ENCODE measurements around the gene CISD3.
"Not testable (repeated sequence)": the region's sequence is repeated elsewhere in the genome, so short reads cannot be mapped to it uniquely, and the experiment has no call there.

Gene CISD3

DNA sequence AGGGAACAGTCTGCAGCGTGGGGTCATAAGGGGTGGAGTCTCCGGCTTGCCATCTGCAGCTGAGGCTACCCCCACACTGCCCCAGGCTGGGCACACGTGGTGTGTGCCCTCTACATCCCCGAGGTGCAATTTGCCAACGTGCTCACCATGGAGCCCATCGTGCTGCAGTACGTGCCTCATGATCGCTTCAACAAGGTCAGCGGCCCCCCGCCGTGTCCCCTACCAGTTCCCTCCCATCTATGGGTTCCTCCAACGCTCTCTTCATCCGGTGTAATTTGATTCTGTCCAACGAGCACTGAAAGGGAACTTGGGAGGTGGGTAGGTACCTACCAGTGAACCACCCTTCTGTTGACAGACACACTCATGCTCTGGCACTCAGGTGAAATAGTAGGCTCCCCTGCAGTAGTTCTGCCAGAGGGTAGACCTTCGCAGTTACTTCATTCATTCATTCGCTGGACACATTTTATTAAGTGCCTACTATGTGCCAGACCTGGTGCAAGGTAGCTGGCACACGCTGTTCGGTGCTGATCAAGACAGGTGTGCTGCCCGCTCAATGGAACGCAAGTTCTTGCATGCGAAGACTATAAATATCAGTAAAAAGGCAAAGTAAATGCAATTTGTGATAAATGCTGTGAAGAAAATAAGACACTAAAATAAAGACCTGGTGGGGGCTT is 22.3 kb upstream of the CISD3 start:
- no peak for DNase-seq
- ATAC-seq: no peak

- ATAC-seq (no peak), DNase-seq (no peak)
Observed at GRCh38 chr17:38709104-38709820, 20.9 kb upstream of the CISD3 start.

GRCh38 chr17:38709864-38710603 is 20.1 kb upstream of the CISD3 start:
- DNase-seq (no peak), ATAC-seq (no peak)

- ATAC-seq: no peak
- DNase-seq: no peak
Observed at GRCh38 chr17:38710604-38710962, 19.6 kb upstream of the CISD3 start.

DNA sequence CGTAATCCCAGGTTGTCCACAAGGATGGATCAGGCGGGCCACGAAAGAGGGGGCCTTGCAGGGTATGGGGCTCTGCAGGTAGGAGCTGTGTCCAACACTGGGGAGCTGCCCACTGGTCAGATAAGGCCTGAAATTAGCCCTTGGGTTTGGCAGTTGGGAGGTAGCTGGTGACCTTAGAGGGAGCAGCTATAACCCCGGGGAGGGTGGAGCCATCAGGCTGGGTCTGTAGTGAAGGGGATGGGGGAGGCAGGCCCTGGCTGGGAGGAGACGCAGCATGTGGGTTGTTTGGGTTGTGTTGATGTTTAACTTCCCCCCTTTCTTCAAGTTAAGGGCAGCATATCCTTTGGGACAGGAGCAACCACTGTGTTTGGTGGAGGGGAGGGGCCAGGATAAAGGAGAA is 19.2 kb upstream of the CISD3 start:
- no peak for DNase-seq
- ATAC-seq: no peak

DNA sequence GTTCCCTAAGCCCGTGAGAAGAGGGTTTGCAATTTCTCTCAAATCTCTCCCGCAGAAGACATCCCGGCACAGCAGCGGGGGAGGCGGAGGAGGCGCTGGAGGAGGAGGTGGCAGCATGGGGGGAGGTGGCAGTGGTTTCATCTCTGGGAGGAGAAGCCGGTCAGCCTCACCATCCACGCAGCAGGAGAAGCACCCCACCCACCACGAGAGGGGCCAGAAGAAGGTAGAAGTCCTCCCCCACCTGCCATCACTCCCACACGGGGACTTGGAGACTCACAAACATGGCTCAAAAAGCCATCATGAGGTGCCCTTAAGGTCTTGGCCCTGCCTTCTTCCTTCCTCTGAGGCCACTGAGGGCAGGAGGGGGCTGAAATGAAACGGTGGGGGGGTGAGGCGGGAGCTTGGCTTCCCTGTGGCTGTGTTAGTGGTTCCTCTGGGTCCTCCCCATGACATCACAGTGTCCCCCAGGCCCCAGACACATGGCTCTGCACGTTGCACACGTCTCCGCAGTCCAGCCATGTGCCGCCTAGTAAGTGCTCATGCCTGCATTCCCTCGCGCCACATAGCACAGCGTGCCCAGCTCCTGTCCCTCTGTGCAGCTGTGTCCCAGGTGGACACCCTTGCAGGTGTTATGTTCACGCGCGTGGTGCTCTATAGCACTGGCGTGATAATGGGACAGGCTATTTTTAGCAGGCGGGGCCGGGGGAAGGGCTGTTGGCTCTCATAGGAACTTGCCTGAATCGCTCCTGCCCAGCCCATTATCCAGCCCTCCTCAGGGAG is 18.2 kb upstream of the CISD3 start:
- ATAC-seq: peak; percentile 26
- DNase-seq: no peak

DNA sequence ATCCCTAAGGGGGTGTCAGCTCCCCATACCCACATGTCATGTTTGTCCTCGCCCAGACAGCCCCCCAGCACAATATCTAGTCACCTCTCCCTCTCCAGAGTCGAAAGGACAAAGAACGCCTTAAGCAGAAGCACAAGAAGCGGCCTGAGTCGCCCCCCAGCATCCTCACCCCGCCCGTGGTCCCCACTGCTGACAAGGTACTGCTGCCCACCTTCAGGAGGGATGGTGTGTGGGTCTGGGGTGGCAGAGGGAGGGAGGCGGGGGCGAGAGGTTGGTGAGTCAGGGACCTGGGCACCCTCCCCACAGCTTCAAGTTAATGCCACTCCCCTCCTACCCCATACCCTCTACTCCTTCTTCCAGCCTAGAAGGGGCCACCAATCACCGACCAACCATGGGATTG is 17.5 kb upstream of the CISD3 start:
- ATAC-seq: no peak
- no peak for DNase-seq

- ATAC-seq (no peak), DNase-seq (no peak)
Observed at GRCh38 chr17:38713456-38714075, 16.6 kb upstream of the CISD3 start.

DNA sequence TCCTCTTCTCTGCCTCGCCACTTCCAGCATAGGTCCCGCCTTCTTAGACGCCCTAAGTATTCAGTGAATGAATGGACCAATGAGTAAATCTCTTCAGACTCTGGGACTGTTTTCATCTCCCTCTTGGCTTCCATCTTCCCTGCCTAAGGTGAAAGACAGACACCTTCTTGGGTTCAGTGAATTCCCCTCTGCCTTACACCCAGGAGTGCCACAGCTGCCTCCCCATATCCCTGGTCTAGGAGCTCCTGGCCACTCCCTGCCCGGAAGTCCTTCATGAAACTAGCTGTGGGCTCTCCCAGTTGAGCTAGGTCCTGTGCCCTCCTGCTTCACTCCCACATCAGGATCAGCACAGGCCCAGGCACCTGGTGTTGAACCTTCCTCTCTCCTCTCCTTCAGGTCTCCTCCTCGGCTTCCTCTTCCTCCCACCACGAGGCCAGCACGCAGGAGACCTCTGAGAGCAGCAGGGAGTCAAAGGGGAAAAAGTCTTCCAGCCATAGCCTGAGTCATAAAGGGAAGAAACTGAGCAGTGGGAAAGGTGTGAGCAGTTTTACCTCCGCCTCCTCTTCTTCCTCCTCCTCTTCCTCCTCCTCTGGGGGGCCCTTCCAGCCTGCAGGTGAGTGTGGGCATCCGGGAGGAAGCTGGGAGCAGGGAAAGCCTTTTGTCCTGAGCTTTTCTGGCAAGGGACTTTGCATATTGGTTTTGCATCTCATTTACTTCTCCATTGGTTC is 14.8 kb upstream of the CISD3 start:
- DNase-seq (no peak), ATAC-seq (peak; percentile 21)

GRCh38 chr17:38716368-38717005 is 13.7 kb upstream of the CISD3 start:
- DNase-seq (no peak), ATAC-seq (no peak)

DNA sequence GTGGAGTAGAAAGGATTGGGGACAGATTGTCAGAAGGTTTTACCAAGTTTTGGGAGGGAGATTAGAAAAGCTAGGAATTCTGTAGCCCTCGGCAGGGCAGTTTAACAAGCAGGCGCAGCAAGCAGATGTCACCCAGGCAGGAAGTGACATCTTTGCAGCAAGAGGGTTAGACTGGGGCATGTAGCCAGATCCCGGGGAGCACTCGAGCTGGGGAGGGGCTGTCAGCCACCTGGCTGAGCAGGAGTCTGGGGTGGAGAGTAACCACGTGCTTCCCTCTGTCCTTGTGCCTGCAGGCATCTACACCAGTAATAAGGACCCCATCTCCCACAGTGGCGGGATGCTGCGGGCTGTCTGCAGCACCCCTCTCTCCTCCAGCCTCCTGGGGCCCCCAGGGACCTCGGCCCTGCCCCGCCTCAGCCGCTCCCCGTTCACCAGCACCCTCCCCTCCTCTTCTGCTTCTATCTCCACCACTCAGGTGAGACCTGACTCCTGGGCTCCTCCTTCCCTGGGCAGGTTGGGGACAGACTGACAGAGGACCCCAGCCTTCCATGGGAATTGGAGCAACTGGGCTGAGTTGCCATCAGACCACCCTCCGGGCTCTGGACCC is 12.9 kb upstream of the CISD3 start:
- no peak for DNase-seq
- ATAC-seq: no peak

DNA sequence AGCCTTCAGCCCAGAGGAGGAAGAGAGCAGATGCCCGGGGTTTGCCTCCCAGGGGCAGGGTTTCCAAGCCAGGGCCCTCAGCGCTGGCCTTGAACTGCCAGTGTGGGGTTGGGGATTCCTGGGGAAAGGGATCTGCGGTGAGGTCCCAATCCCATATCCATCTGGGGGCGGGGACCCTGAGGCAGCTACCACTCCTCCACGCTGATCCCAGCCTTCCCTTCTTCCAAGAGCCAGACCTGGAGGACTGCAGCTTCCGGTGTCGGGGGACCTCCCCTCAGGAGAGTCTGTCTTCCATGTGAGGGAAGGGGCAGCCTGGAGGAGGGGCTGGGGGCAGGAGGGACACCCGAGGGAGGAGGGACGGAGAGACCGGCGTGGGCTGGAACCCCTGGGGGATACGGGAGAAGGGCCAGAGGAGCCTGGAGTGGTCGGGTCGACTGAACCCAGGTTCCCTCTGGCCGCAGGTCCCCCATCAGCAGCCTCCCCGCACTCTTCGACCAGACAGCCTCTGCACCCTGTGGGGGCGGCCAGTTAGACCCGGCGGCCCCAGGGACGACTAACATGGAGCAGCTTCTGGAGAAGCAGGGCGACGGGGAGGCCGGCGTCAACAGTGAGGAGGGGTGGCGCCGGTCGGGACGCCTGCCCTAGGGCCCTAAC is 10.7 kb upstream of the CISD3 start:
- ATAC-seq (no peak), DNase-seq (no peak)

DNA sequence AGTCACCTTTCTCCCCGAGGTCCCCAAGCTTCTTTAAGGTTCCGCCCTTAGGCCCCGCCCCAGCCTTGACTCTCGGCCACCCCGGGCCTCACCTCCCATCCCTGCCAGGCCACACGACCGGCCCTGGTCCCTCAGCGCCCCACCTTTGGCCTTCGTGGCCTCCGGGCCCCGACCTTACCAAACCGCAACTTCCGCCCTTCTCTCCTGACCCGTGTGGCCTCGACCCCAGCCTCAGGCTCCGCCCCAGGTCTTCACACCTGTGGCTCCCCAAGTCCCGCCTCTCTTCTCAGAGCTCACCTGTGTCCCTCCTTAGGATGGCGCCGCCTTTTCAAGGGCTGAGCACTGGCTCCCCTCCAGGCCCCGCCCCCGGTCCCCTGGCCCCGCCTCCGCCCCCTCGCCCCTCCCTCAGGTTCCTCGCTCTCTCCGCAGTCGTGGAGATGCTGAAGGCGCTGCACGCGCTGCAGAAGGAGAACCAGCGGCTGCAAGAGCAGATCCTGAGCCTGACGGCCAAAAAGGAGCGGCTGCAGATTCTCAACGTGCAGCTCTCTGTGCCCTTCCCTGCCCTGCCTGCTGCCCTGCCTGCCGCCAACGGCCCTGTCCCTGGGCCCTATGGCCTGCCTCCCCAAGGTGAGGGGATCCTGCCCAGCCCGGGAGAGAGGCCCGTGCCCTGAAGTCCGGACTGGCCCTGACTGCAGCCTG is 10.0 kb upstream of the CISD3 start:
- ATAC-seq (no peak), DNase-seq (no peak)

DNA sequence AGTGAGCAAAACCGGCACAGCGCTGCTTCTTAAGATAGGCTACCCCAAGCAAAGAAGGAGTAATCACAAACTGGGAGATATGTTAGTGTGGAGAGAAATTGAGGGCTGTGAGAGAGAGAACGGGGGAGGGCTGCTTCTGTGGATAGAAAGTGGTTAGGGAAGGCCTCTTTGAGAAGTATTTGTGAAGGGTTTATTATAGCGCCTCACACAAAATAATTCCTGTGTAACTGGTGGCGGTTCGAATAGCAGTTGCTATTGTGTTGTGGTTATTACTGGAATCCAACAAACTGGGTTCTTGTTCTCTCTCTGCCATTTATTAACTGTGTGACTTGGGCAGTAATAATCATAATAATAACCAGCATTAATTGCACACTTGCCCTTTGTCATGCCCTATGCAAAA is 9.2 kb upstream of the CISD3 start:
- no peak for DNase-seq
- no peak for ATAC-seq

DNA sequence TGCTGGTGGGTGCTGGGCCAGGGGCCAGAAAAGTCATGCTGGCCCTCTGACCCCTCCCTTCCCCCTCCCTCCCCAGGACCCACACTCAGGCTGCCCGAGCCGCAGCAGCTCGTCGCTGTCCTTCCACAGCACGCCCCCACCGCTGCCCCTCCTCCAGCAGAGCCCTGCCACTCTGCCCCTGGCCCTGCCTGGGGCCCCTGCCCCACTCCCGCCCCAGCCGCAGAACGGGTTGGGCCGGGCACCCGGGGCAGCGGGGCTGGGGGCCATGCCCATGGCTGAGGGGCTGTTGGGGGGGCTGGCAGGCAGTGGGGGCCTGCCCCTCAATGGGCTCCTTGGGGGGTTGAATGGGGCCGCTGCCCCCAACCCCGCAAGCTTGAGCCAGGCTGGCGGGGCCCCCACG is 8.3 kb upstream of the CISD3 start:
- ATAC-seq: no peak

DNA sequence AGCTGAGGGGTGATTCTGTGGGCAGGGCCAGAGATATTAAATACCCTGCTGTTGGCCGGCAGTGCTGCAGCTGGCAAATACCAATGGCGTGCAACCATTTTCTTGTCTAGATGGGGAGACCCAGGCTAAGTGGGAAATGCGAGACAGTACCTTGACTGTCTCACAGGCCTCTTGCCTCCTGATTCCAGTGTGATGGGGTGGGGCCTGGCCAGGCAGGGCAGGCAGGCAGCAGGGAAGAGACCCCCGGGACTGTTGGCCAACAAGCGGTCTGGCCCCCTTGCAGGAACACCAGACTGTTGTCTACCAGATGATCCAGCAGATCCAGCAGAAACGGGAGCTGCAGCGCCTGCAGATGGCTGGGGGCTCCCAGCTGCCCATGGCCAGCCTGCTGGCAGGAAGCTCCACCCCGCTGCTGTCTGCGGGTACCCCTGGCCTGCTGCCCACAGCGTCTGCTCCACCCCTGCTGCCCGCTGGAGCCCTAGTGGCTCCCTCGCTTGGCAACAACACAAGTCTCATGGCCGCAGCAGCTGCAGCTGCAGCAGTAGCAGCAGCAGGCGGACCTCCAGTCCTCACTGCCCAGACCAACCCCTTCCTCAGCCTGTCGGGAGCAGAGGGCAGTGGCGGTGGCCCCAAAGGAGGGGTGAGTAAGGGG is 5.7 kb upstream of the CISD3 start:
- DNase-seq: no peak
- ATAC-seq: no peak

More for the DNA sequence above, 8.3 kb upstream of the CISD3 start:
- DNase-seq: no peak

- no peak for ATAC-seq
- no peak for DNase-seq
Observed at GRCh38 chr17:38725066-38725465, 5.1 kb upstream of the CISD3 start.

GRCh38 chr17:38726145-38726544 is 4.0 kb upstream of the CISD3 start:
- ATAC-seq, DNase-seq: not testable (repeated sequence)

DNA sequence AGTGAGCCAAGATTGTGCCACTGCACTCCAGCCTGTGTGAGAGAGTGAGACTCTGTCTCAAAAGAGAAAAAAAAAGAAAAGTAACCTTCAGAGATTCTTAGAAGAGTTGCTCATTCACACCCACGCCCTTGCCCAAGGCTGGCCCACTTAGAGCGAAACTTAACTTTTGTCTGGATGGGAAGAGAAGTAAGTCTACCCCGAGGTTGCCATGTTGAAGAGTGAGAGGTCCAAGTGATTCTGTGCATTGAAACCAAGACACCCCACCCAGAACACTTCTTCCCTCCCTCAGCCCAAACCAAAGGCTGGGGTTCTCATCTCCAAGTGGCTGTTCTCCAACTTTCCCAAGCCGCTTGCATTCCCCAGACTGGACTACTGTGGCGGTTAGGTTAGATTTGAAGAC is 2.4 kb upstream of the CISD3 start:
- ATAC-seq (peak; percentile 57), DNase-seq (peak; percentile 79)
